Measurements from ENCODE around the gene DCDC1. TPM values are rescaled to one million over a fixed set of nuclear protein-coding genes. Genes with fewer than 3 reads are reported as not detected.

DCDC1 gene
- total RNA-seq, 1 donor from 2014 or later, result 0.21 TPM

- Histone ChIP-seq H3K4me3 (ENCODE audit: low read depth, low read length) (no peak overlapping the region), H3K27me3 (ENCODE audit: control insufficient read depth, insufficient read depth, low read length) (no peaks in the 10 kb centered on the region), H3K36me3 (ENCODE audit: control insufficient read depth, insufficient read depth, low read length) (no peaks in the 10 kb centered on the region)
- no peak for TF ChIP-seq CTCF (IDR thresholded peaks at IDR 0.05; ENCODE audit: insufficient read depth, low read length, poor library complexity, severe bottlenecking)
- DNase-seq (ENCODE audit: low read depth), result no peak
These were observed 218.7 kb downstream of the DCDC1 start for GRCh38 chr11:31150841-31151240.

GRCh38 chr11:31150011-31150410 is 219.5 kb downstream of the DCDC1 start:
- no peaks in the 10 kb centered on the region for H3K27me3 ChIP-seq (ENCODE audit: control insufficient read depth, insufficient read depth, low read length)
- H3K36me3 ChIP-seq (ENCODE audit: control insufficient read depth, insufficient read depth, low read length), result no peaks in the 10 kb centered on the region
- no peak for DNase-seq (ENCODE audit: low read depth)
- H3K4me3 ChIP-seq (ENCODE audit: low read depth, low read length), result no peak overlapping the region
- no peak for TF ChIP-seq CTCF (IDR thresholded peaks at IDR 0.05; ENCODE audit: insufficient read depth, low read length, poor library complexity, severe bottlenecking)

DNA sequence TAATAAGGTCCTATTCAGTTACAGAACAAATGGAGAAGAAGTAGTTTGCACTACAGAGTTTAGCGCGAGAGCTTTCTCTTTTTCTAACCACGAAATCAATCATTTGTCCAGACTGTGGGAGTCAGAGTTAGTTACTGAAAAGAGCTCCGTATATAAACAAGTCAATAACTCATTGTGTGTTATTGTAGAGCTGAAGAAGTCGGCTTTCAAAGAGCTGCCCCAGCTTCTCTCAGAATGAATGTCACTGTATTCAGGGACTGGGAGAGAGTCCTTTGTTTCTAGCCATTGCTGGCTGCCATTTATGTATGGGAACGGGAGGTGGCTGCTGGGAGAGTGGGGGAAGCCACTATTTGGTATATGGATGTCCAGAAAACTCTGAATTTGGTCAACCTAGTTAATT is 227.8 kb downstream of the DCDC1 start:
- no peak for TF ChIP-seq CTCF (IDR thresholded peaks at IDR 0.05; ENCODE audit: insufficient read depth, low read length, poor library complexity, severe bottlenecking)
- Histone ChIP-seq H3K27me3 (ENCODE audit: control insufficient read depth, insufficient read depth, low read length) (no peaks in the 10 kb centered on the region), H3K36me3 (ENCODE audit: control insufficient read depth, insufficient read depth, low read length) (no peaks in the 10 kb centered on the region), H3K4me3 (ENCODE audit: low read depth, low read length) (no peak overlapping the region)
- no peak for DNase-seq (ENCODE audit: low read depth)

DNA sequence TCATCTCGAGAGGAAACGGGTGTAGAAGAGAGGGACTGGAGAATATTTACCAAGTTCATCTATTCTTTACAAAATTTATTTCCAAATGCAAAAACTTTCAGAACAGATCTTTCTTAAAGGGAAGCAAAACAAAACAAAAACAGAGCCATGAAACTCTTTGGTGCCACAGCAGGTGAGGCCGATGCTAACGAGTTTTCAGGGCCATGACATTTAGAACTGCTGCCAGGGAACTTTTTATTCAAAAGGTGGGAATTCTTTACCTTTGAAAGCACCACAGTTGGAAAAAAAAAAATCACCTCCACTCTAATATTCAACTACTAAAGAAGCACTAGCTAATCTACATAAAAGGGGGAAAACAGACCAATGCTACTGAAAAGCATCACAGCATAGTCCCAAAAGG is 230.1 kb downstream of the DCDC1 start:
- no peaks in the 10 kb centered on the region for H3K27me3 ChIP-seq (ENCODE audit: control insufficient read depth, insufficient read depth, low read length)
- TF ChIP-seq CTCF (IDR thresholded peaks at IDR 0.05; ENCODE audit: insufficient read depth, low read length, poor library complexity, severe bottlenecking), result no peak
- no peak for DNase-seq (ENCODE audit: low read depth)
- no peaks in the 10 kb centered on the region for H3K36me3 ChIP-seq (ENCODE audit: control insufficient read depth, insufficient read depth, low read length)
- H3K4me3 ChIP-seq (ENCODE audit: low read depth, low read length), result no peak overlapping the region

DNA sequence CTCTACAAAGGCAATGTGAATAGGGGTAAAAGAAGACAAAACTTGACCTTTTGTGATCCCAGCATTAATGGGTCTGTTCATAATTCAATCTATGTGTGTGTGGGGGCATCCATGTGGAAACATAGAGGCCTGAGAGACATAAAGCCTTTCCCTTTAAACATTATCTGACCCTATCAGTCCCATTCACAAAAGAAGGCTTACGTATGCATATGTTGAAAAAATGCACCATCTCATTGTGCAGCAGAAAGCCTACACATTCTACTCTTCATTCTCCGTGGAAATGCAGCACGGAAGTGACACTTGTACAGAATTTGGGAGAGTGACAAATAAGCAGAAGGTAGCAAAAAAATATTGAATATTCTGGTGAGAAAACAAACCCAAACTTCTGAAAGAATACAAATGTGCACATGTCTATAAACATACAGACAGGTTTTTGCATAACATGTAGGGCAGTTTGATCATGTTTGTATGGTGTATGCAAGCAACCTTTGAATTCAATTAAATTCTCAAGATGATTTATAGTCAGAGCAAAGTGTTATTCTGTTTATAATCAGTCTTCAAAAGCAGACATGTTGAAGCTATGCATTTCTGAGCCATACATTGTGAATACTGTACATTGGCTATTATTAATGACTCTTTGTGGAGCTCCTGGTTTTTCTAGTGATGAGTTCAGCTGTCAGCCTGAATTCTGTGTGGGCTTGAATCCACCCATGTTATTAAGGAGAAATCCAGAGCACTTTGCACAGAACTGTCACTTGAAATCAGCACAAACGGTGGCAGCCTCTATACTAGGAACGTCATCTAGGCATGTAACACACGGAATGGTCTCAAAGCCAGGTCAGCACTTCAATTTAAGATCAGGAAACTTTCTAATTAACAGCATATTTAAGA is 236.8 kb downstream of the DCDC1 start:
- no peak for TF ChIP-seq CTCF (IDR thresholded peaks at IDR 0.05; ENCODE audit: insufficient read depth, low read length, poor library complexity, severe bottlenecking)
- no peaks in the 10 kb centered on the region for H3K27me3 ChIP-seq (ENCODE audit: control insufficient read depth, insufficient read depth, low read length)
- H3K36me3 ChIP-seq (ENCODE audit: control insufficient read depth, insufficient read depth, low read length), result no peaks in the 10 kb centered on the region
- H3K4me3 ChIP-seq (ENCODE audit: low read depth, low read length), result no peak overlapping the region
- DNase-seq (ENCODE audit: low read depth), result no peak

DNA sequence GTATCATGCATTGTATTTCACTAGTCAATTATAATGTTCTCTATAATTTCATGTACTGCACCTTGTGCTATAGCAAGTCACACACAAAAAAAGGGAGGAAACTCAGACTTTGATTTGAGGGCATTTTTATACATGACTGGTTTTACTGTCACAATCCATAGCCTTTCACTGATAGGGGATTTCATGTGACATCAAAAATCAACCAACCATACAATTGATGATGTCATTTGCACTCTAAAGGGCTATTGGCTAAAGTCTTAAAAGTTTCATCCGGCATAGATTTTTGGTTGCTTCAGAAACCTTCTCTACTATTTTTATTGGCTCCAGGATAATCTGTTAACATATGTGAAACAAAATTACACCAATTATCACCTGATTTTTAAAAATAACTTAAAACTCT is 237.8 kb downstream of the DCDC1 start:
- Histone ChIP-seq H3K27me3 (ENCODE audit: control insufficient read depth, insufficient read depth, low read length) (no peaks in the 10 kb centered on the region), H3K4me3 (ENCODE audit: low read depth, low read length) (no peak overlapping the region), H3K36me3 (ENCODE audit: control insufficient read depth, insufficient read depth, low read length) (no peaks in the 10 kb centered on the region)
- no peak for DNase-seq (ENCODE audit: low read depth)
- TF ChIP-seq CTCF (IDR thresholded peaks at IDR 0.05; ENCODE audit: insufficient read depth, low read length, poor library complexity, severe bottlenecking), result no peak
